Bronchial epithelial cell (primary cell): ENCODE measurements around the gene HS6ST2. TPM values are rescaled to one million over a fixed set of nuclear protein-coding genes. Genes with fewer than 3 reads are reported as not detected.
"Not testable (repeated sequence)": the region's sequence is repeated elsewhere in the genome, so short reads cannot be mapped to it uniquely, and the experiment has no call there.

Experiments
- DNase-seq: peaks from one replicate; pipeline ENCODE4 v3.0.0-alpha.2; 2010; ENCODE audit warnings: low read depth
- FAIRE-seq: peaks from 2 replicates; lab custom pipeline; 2011; peaks lifted over from hg19 to GRCh38; lab: Jason Lieb, UNC
- H3K27me3 ChIP-seq: 2 replicates; pipeline ENCODE4 v1.5.1; 2011; ENCODE audit warnings: low read length; ENCODE audit not compliant: control insufficient read depth, insufficient read depth
- H3K36me3 ChIP-seq: 2 replicates; pipeline ENCODE4 v1.5.1; 2011; ENCODE audit warnings: low read length; ENCODE audit not compliant: control insufficient read depth, insufficient read depth
- H3K4me3 ChIP-seq: 2 replicates; pipeline ENCODE4 v1.5.1; 2011; ENCODE audit warnings: mild to moderate bottlenecking, low read depth, low read length, control low read depth
- CTCF ChIP-seq: IDR thresholded peaks from 2 replicates; pipeline ENCODE4 v1.5.1; 2011; ENCODE audit warnings: mild to moderate bottlenecking, moderate library complexity, low read length, control low read depth, inconsistent platforms; ENCODE audit not compliant: insufficient read depth, severe bottlenecking
- total RNA-seq: library from RNA; depleted of rRNA; stranded (reverse); fragments of >200 nt; gene quantifications from 2 replicates; pipeline ENCODE4 v1.2.1, GENCODE V29; 2014

HS6ST2 gene
- total RNA-seq, 1 donor from 2014 or later, result 16.8 TPM

GRCh38 chrX:132887569-132887968, 70.9 kb downstream of the HS6ST2 start:
- no peak for FAIRE-seq
- H3K27me3 ChIP-seq, result no peaks in the 10 kb centered on the region
- H3K4me3 ChIP-seq, result no peak overlapping the region
- DNase-seq, result no peak
- no peaks in the 10 kb centered on the region for H3K36me3 ChIP-seq
- TF ChIP-seq CTCF, result no peak

- no peak for FAIRE-seq
- TF ChIP-seq CTCF, result no peak
- DNase-seq, result no peak
- Histone ChIP-seq H3K36me3 (no peaks in the 10 kb centered on the region), H3K4me3 (no peak overlapping the region), H3K27me3 (no peaks in the 10 kb centered on the region)
Observed at GRCh38 chrX:132883358-132883915, 75.0 kb downstream of the HS6ST2 start.

GRCh38 chrX:132880753-132881152, 77.7 kb downstream of the HS6ST2 start:
- FAIRE-seq, DNase-seq, H3K4me3 ChIP-seq, H3K36me3 ChIP-seq, H3K27me3 ChIP-seq: not testable (repeated sequence)

GRCh38 chrX:132877954-132878536, 80.4 kb downstream of the HS6ST2 start:
- peak; percentile 30 for DNase-seq
- FAIRE-seq, result no peak
- no peaks in the 10 kb centered on the region for H3K36me3 ChIP-seq
- no peaks in the 10 kb centered on the region for H3K27me3 ChIP-seq
- no peak overlapping the region for H3K4me3 ChIP-seq
- no peak for TF ChIP-seq CTCF

- DNase-seq (no peak), FAIRE-seq (no peak)
- Histone ChIP-seq H3K4me3 (no peak overlapping the region), H3K36me3 (no peaks in the 10 kb centered on the region), H3K27me3 (no peaks in the 10 kb centered on the region)
- TF ChIP-seq CTCF, result no peak
Observed at GRCh38 chrX:132876523-132877338, 81.7 kb downstream of the HS6ST2 start.

- FAIRE-seq (no peak), DNase-seq (no peak)
- H3K36me3 ChIP-seq, result no peaks in the 10 kb centered on the region
- no peak for TF ChIP-seq CTCF
- no peaks in the 10 kb centered on the region for H3K27me3 ChIP-seq
- no peak overlapping the region for H3K4me3 ChIP-seq
Observed at GRCh38 chrX:132875650-132876522, 82.5 kb downstream of the HS6ST2 start.
